Tibial nerve (tissue), 4 donors: ENCODE measurements around the gene SLC16A12.

Experiments
- CTCF ChIP-seq, 5 experiments: fragments of 200-600 bp in 3 of 5; fragments of 450-650 bp in 2 of 5; sonication (generic) in 3 of 5; IDR thresholded peaks; one replicate each; pipeline ENCODE4 v1.5.1; 2016 to 2019; ENCODE audit warnings: antibody characterized with exemption in 5 of 5, mild to moderate bottlenecking in 3 of 5, moderate library complexity in 2 of 5
- EP300 ChIP-seq, 2 donors: sonication (generic); formaldehyde crosslinking; IDR thresholded peaks; one replicate each; pipeline ENCODE4 v1.6.1; 2017; ENCODE audit warnings: antibody characterized with exemption in 2 of 2, mild to moderate bottlenecking in 1 of 2
- POLR2A ChIP-seq, 2 donors: fragments of 450-650 bp; IDR thresholded peaks; one replicate each; pipeline ENCODE4 v1.6.1; 2017; ENCODE audit warnings: antibody characterized with exemption in 2 of 2, mild to moderate bottlenecking in 2 of 2, moderate library complexity in 2 of 2

DNA sequence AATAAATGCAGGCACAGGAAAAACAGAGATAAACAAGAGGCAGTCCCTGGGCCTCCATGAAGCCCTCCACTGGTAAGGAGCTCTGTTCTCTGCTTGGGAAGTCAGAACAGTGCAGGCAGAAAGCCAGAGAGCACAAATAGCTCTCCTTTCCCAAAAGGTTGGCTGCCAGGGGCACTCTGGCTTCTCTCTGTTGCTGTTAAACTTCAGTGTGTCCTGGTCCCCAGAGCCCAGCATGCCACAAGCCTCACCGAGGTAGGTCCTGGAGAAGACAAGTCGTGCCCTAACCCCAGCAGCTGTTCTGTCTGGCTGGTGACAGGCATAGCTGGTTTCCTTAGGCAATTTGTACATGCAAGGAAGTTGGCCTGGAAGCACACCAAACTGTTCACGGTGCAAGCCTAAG lies 17.3 kb downstream of the SLC16A12 start:
- TF ChIP-seq CTCF (IDR thresholded peaks at IDR 0.05) (no peak), POLR2A (IDR thresholded peaks at IDR 0.05) (no peak), EP300 (IDR thresholded peaks at IDR 0.05) (no peak)
